SU-DHL-6 (cell line): ENCODE results near the gene BCLAF3.

ENCODE experiments used
- H2AFZ ChIP-seq: fragments of 200-600 bp; sonication (generic); 2 replicates; pipeline ENCODE4 v1.6.1; 2014; ENCODE audit warnings: low read depth, mild to moderate bottlenecking, moderate library complexity, mixed read lengths, antibody characterized with exemption, low read length; ENCODE audit not compliant: severe bottlenecking
- H3F3A ChIP-seq: fragments of 200-600 bp; shearing (Covaris generic); 2 replicates; pipeline ENCODE4 v1.6.0; 2016; ENCODE audit warnings: antibody characterized with exemption, mild to moderate bottlenecking; ENCODE audit not compliant: insufficient read depth
- H3K27ac ChIP-seq: fragments of 200-600 bp; sonication (generic); 2 replicates; pipeline ENCODE4 v1.5.1; 2016; ENCODE audit warnings: low read depth, mild to moderate bottlenecking, low read length, moderate library complexity, mixed read lengths
- H3K27me3 ChIP-seq: fragments of 200-600 bp; sonication (generic), shearing (Covaris generic); 2 replicates; pipeline ENCODE4 v1.6.0; 2014; ENCODE audit warnings: mild to moderate bottlenecking, low read length
- H3K36me3 ChIP-seq: fragments of 200-600 bp; sonication (generic); 2 replicates; pipeline ENCODE4 v1.6.1; 2014; ENCODE audit warnings: mild to moderate bottlenecking, low read length, mixed read lengths
- H3K4me2 ChIP-seq: fragments of 300-600, 200-600 bp; shearing (Covaris generic), sonication (generic); 2 replicates; pipeline ENCODE4 v1.6.0; 2014; ENCODE audit warnings: low read length, low read depth, mild to moderate bottlenecking; ENCODE audit not compliant: poor library complexity, severe bottlenecking
- H3K4me3 ChIP-seq: fragments of 200-600 bp; sonication (generic); 2 replicates; pipeline ENCODE4 v1.5.1; 2014; ENCODE audit warnings: antibody characterized with exemption, low read length, mild to moderate bottlenecking, mixed read lengths; ENCODE audit not compliant: insufficient read depth, poor library complexity, severe bottlenecking
- H3K79me2 ChIP-seq: fragments of 200-600 bp; sonication (generic); 2 replicates; pipeline ENCODE4 v1.6.1; 2014; ENCODE audit warnings: mild to moderate bottlenecking, low read length, moderate library complexity; ENCODE audit not compliant: insufficient read depth
- H3K9ac ChIP-seq: fragments of 200-600 bp; sonication (generic); 2 replicates; pipeline ENCODE4 v1.7.0; 2014; ENCODE audit warnings: mild to moderate bottlenecking, low read length
- H3K9me2 ChIP-seq: fragments of 200-600 bp; sonication (generic); replicated peaks from 2 replicates; pipeline ENCODE4 v1.6.1; 2014; ENCODE audit warnings: low read length; ENCODE audit not compliant: insufficient read depth
- H3K9me3 ChIP-seq: fragments of 200-600 bp; sonication (generic); 2 replicates; pipeline ENCODE4 v1.6.1; 2014; ENCODE audit warnings: low read length, mixed read lengths; ENCODE audit not compliant: insufficient read depth
- H4K20me1 ChIP-seq: fragments of 200-600 bp; sonication (generic); 2 replicates; pipeline ENCODE4 v1.6.1; 2014; ENCODE audit warnings: low read depth, mild to moderate bottlenecking, antibody characterized with exemption, low read length, moderate library complexity, mixed read lengths
- CTCF ChIP-seq: fragments of 200-600 bp; sonication (generic); IDR thresholded peaks from one replicate; pipeline ENCODE4 v1.5.1; 2017; ENCODE audit warnings: antibody characterized with exemption, mild to moderate bottlenecking, low read length, moderate library complexity; ENCODE audit not compliant: insufficient read depth, poor library complexity, severe bottlenecking
- EZH2phosphoT487 ChIP-seq: fragments of 200-600 bp; sonication (generic), shearing (Covaris generic); conservative IDR thresholded peaks from 2 replicates; pipeline ENCODE4 v1.6.1; 2018; ENCODE audit warnings: mild to moderate bottlenecking, antibody characterized with exemption, low read length, moderate library complexity, mixed read lengths

The BCLAF3 gene

GRCh38 chrX:19953145-19953544 lies 37.7 kb downstream of the BCLAF3 start:
- H3K4me2 ChIP-seq, result no peak overlapping the region
- no peaks in the 10 kb centered on the region for H4K20me1 ChIP-seq
- TF ChIP-seq CTCF (no peak), EZH2phosphoT487 (no peak)
- no peak overlapping the region for H3K27ac ChIP-seq
- H3F3A ChIP-seq, result no peaks in the 10 kb centered on the region
- H3K9me3 ChIP-seq, result no peaks in the 10 kb centered on the region
- H3K9me2 ChIP-seq, result no peaks in the 10 kb centered on the region
- no peak overlapping the region for H2AFZ ChIP-seq
- no peaks in the 10 kb centered on the region for H3K79me2 ChIP-seq
- H3K4me3 ChIP-seq, result no peak overlapping the region
- H3K9ac ChIP-seq, result no peak overlapping the region
- H3K27me3 ChIP-seq, result no peaks in the 10 kb centered on the region
- H3K36me3 ChIP-seq, result no peaks in the 10 kb centered on the region

DNA sequence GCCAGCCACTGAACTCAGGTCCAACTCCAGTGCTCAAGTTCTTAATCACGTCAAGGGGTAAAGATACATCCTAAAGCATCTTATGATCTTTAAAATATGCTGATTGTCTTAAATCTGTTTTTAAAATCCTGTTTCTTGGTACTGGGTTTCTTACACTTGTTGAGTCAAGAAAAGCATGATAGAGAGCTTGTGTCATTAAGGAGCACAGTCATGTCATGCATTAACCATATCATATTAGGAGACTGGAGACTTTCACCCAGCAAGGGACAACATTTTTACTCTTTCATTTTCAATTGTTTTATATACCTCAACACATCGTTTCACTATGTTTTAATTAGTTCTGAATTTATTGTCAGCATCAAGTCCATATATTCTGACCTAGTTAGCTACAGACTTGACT lies 41.5 kb downstream of the BCLAF3 start:
- H3K9me3 ChIP-seq, result no peaks in the 10 kb centered on the region
- no peak overlapping the region for H3K9ac ChIP-seq
- no peaks in the 10 kb centered on the region for H3K27me3 ChIP-seq
- H3K27ac ChIP-seq, result no peak overlapping the region
- H3K79me2 ChIP-seq, result no peaks in the 10 kb centered on the region
- TF ChIP-seq CTCF, result no peak
- TF ChIP-seq EZH2phosphoT487, result no peak
- H3F3A ChIP-seq, result no peaks in the 10 kb centered on the region
- H3K36me3 ChIP-seq, result no peaks in the 10 kb centered on the region
- H3K4me3 ChIP-seq, result no peak overlapping the region
- H4K20me1 ChIP-seq, result no peaks in the 10 kb centered on the region
- H2AFZ ChIP-seq, result no peak overlapping the region
- H3K9me2 ChIP-seq, result no peaks in the 10 kb centered on the region
- H3K4me2 ChIP-seq, result no peak overlapping the region

DNA sequence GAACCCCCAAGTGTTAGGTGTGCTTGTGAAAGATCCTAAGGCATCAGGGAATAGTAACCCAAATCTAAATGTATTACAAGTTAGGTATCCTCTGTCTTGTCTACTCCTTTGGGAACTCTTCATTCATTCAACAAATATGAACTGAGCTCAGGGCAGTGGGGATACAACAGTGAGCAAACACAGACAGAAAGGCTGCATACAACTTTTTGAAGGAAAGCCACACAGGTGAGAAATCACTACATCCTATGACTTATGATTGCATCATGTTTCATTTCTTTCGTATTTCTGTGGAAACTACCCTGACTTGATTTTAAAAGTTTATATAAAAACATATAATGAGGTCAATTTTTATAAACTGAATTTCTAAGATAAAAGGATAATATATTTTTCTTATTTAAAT lies 43.2 kb downstream of the BCLAF3 start:
- no peak overlapping the region for H3K9ac ChIP-seq
- no peaks in the 10 kb centered on the region for H3K9me2 ChIP-seq
- no peaks in the 10 kb centered on the region for H4K20me1 ChIP-seq
- H3K9me3 ChIP-seq, result no peaks in the 10 kb centered on the region
- no peak overlapping the region for H3K4me3 ChIP-seq
- no peak overlapping the region for H3K4me2 ChIP-seq
- no peaks in the 10 kb centered on the region for H3K36me3 ChIP-seq
- no peaks in the 10 kb centered on the region for H3K79me2 ChIP-seq
- no peaks in the 10 kb centered on the region for H3K27me3 ChIP-seq
- no peak overlapping the region for H2AFZ ChIP-seq
- TF ChIP-seq CTCF (no peak), EZH2phosphoT487 (no peak)
- no peak overlapping the region for H3K27ac ChIP-seq
- no peaks in the 10 kb centered on the region for H3F3A ChIP-seq
